ENCODE measurements around the gene MAD1L1. TPM values are rescaled to one million over a fixed set of nuclear protein-coding genes. Genes with fewer than 3 reads are reported as not detected.
A peak's percentile ranks its signal among the peaks of the same experiment; 100 is the strongest.

MAD1L1 gene
- total and polyA plus RNA-seq, 7 donors = 11.7 to 17.5 (median 15.6) TPM

DNA sequence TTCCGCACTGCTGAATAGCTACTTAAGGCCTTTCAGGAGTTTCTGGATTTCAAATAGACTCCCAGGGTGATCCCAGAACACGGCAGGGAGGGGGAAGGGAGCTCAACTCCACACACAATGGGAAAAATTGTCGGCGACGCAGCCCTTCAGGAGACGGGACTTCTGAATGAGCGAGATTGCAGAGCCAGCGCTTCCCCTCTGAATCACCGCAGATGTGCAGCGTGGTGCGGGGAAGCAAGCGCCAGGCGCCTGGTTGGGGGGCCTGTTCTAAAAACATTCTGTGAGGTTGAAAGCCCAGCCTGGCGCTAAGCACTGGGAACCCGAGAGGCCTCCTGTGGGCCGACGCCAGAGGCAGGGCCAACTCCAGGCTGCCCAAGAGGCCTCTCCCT, 163.3 kb downstream of the MAD1L1 start:
- TF ChIP-seq CTCF (IDR thresholded peaks at IDR 0.05) = no peak
- H3K4me3 ChIP-seq = no peak overlapping the region

GRCh38 chr7:2068693-2069471, 163.9 kb downstream of the MAD1L1 start:
- no peak for ATAC-seq

More for the DNA sequence above, 163.3 kb downstream of the MAD1L1 start:
- H3K4me1 ChIP-seq = peaks cover 6% of the 10 kb centered on the region
- H3K27me3 ChIP-seq (ENCODE audit: insufficient read depth in 3 of 3, low read length in 2 of 3) = no peaks in the 10 kb centered on the region
- ATAC-seq (peak in 3 of 4 donors; percentile 25 to 46 (median 38)), DNase-seq (no peak)
- intact Hi-C loops (cut with DNase I) = no loop called here
- H3K36me3 ChIP-seq (ENCODE audit: insufficient read depth in 1 of 2, low read depth in 1 of 2) = peaks cover 0 to 10% of the 10 kb centered on the region in 2 donors
- H3K9me3 ChIP-seq = no peaks in the 10 kb centered on the region
- WGBS, 3 donors = 53 to 65% (median 61%) methylated on average over 15 to 17 of the region's 17 CpGs
- H3K27ac ChIP-seq = no peak overlapping the region

DNA sequence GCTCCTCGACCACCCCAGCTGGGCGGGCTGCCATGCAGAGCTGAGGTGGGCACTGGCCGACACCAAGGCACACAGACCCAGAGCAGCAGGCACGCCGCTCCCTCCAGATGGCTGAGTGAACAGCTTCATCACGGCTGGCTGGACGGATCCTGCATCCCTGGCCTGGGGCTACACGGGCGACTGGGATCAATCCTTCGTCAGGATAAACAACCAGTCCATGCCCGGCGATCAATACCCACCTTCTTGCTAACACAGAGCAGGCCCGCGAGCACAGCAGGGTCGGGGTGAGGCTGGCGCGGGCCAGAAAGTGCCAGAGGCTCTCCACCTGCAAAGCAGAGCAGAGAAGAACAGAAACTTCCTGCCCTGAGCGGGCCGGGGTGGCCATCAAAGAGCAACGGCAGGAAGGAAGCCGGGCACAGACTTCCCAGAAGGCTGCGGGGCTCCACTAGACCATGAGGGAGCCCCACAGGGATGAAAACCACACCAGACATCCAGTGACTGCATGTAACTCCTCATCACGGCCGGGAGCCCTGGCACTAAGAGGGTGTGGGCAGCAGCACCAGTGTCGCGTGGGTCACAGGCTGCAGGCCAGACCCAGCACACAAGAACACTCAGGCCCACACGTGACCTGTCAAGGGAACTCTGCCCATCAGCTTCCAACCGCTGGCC, 166.4 kb downstream of the MAD1L1 start:
- H3K27ac ChIP-seq = no peak overlapping the region
- no peaks in the 10 kb centered on the region for H3K9me3 ChIP-seq
- peak in 2 of 4 donors; percentile 38 to 59 for ATAC-seq
- H3K27me3 ChIP-seq (ENCODE audit: insufficient read depth in 3 of 3, low read length in 2 of 3) = no peaks in the 10 kb centered on the region
- peaks cover 0 to 10% of the 10 kb centered on the region in 2 donors for H3K36me3 ChIP-seq (ENCODE audit: insufficient read depth in 1 of 2, low read depth in 1 of 2)
- WGBS, 3 donors = 72 to 89% (median 81%) methylated on average over 28 of the region's 28 CpGs
- no peak overlapping the region for H3K4me3 ChIP-seq
- H3K4me1 ChIP-seq = peaks cover 6% of the 10 kb centered on the region
- no peak for DNase-seq
- intact Hi-C loops (cut with DNase I) = no loop called here
- no peak for TF ChIP-seq CTCF (IDR thresholded peaks at IDR 0.05)

More at GRCh38 chr7:2068693-2069471, 163.9 kb downstream of the MAD1L1 start:
- Histone ChIP-seq H3K27ac (no peak overlapping the region), H3K27me3 (ENCODE audit: insufficient read depth in 3 of 3, low read length in 2 of 3) (no peaks in the 10 kb centered on the region), H3K36me3 (ENCODE audit: insufficient read depth in 1 of 2, low read depth in 1 of 2) (peaks cover 0 to 10% of the 10 kb centered on the region in 2 donors), H3K4me1 (peaks cover 6% of the 10 kb centered on the region), H3K4me3 (no peak overlapping the region), H3K9me3 (no peaks in the 10 kb centered on the region)
- no peak for TF ChIP-seq CTCF (IDR thresholded peaks at IDR 0.05)
- intact Hi-C loops (cut with DNase I) = no loop called here
- DNase-seq = no peak
- WGBS, 3 donors = 65 to 66% (median 65%) methylated on average over 22 to 23 of the region's 23 CpGs

- intact Hi-C loops (cut with DNase I) = no loop called here
- no peak for TF ChIP-seq CTCF (IDR thresholded peaks at IDR 0.05)
- Histone ChIP-seq H3K36me3 (ENCODE audit: insufficient read depth in 1 of 2, low read depth in 1 of 2) (peaks cover 0 to 10% of the 10 kb centered on the region in 2 donors), H3K27ac (no peak overlapping the region), H3K27me3 (ENCODE audit: insufficient read depth in 3 of 3, low read length in 2 of 3) (no peaks in the 10 kb centered on the region), H3K4me1 (peaks cover 6% of the 10 kb centered on the region), H3K9me3 (no peaks in the 10 kb centered on the region), H3K4me3 (no peak overlapping the region)
- 83 to 94% (median 92%) methylated on average over 13 of the region's 13 CpGs for WGBS, 3 donors
- no peak for ATAC-seq
- no peak for DNase-seq
These were observed 167.2 kb downstream of the MAD1L1 start for GRCh38 chr7:2065528-2065927.
